Duodenal mucosa (tissue), 2 donors: ENCODE data around the gene MYO1B.
"Not testable (repeated sequence)": the region's sequence is repeated elsewhere in the genome, so short reads cannot be mapped to it uniquely, and the experiment has no call there.

Experiments used
- H3K27ac ChIP-seq: one replicate; pipeline ENCODE4 v1.7.0; 2013; ENCODE audit warnings: low read depth, low read length
- H3K27me3 ChIP-seq, 2 donors: one replicate each; pipeline ENCODE4 v1.7.0; 2013; ENCODE audit warnings: low read length in 2 of 2, control low read depth in 1 of 2; ENCODE audit not compliant: insufficient read depth in 2 of 2, control insufficient read depth in 1 of 2
- H3K36me3 ChIP-seq, 2 donors: one replicate each; pipeline ENCODE4 v1.7.0; 2013; ENCODE audit warnings: low read length in 2 of 2, control low read depth in 1 of 2; ENCODE audit not compliant: insufficient read depth in 2 of 2, control insufficient read depth in 1 of 2
- H3K4me1 ChIP-seq, 2 donors: one replicate each; pipeline ENCODE4 v1.7.0; 2013; ENCODE audit warnings: low read length in 2 of 2, control low read depth in 1 of 2; ENCODE audit not compliant: insufficient read depth in 2 of 2, control insufficient read depth in 1 of 2
- H3K4me3 ChIP-seq, 2 donors: one replicate each; pipeline ENCODE4 v1.7.0; 2013; ENCODE audit warnings: low read length in 2 of 2, low read depth in 1 of 2
- H3K9ac ChIP-seq, 2 donors: one replicate each; pipeline ENCODE4 v1.7.0; 2013; ENCODE audit warnings: low read length in 2 of 2, low read depth in 1 of 2
- H3K9me3 ChIP-seq, 2 donors: one replicate each; pipeline ENCODE4 v1.7.0; 2013; ENCODE audit warnings: low read length in 2 of 2, control low read depth in 1 of 2; ENCODE audit not compliant: control insufficient read depth in 1 of 2

MYO1B gene

DNA sequence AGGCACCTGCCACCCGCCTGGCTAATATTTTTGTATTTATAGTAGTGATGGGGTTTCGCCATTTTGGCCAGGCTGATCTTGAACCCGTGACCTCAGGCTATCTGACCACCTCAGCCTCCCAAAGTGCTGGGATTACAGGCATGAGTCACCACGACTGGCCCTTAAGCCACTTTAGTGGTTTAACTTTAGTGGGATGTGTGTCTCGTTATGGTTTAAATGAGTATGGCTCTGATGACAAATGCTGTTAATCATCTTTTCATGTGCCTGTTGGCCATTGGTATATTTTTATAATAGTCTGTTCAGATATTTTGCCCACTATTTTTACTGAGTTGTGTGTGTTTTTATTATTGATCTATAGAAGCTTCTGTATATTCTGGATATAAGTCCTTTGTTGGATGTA is 205.9 kb downstream of the MYO1B start:
- Histone ChIP-seq H3K9me3 (no peaks in the 10 kb centered on the region), H3K4me3 (no peak overlapping the region), H3K27me3 (no peaks in the 10 kb centered on the region), H3K9ac (no peak overlapping the region), H3K4me1 (peaks cover 3 to 21% of the 10 kb centered on the region in 2 donors), H3K27ac (no peak overlapping the region), H3K36me3 (no peaks in the 10 kb centered on the region)

DNA sequence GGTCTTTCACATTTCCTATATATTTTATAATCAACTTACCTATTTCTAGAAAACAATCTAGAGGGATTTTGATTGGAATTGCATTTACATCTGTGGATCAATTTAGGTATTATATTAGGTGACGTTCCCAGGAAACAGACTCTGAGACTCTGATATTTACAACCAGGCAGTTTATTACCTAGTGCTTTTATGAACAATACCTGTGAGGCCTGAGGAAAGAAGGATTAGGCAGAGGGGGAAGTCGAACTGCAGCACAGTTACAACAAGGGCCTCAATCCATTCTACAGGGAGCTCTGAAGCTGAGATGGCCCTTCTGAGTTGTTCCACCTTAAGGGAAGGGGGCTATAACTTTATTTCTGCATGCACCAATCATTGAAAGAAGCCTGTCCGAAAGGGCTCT is 206.9 kb downstream of the MYO1B start:
- Histone ChIP-seq H3K36me3 (no peaks in the 10 kb centered on the region), H3K27me3 (no peaks in the 10 kb centered on the region), H3K9me3 (no peaks in the 10 kb centered on the region), H3K9ac (no peak overlapping the region), H3K4me3 (no peak overlapping the region), H3K27ac (no peak overlapping the region), H3K4me1 (peaks cover 0 to 13% of the 10 kb centered on the region in 2 donors)

DNA sequence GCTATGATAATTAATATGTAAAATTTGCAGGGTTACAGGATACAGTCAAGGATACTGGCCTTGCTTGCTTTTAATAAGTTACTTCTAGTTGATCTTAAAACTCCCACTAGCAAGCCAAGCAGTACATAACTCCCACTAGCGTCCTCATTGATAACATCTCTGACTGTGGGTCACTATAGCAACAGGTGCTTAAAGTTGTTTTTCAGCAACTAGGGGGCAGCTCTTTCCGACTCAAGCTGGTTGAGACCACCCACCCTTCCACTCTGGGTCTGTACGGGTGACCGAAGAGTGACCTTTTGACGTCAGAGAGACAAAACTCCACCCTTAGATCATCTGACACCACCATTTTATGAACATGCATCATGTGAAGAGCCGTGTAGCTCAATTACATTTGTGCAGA is 208.6 kb downstream of the MYO1B start:
- H3K27ac ChIP-seq, result no peak overlapping the region
- H3K36me3 ChIP-seq, result no peaks in the 10 kb centered on the region
- H3K9ac ChIP-seq, result no peak overlapping the region
- no peaks in the 10 kb centered on the region for H3K9me3 ChIP-seq
- H3K4me3 ChIP-seq, result no peak overlapping the region
- H3K27me3 ChIP-seq, result no peaks in the 10 kb centered on the region
- H3K4me1 ChIP-seq, result peaks cover 0 to 8% of the 10 kb centered on the region in 2 donors

DNA sequence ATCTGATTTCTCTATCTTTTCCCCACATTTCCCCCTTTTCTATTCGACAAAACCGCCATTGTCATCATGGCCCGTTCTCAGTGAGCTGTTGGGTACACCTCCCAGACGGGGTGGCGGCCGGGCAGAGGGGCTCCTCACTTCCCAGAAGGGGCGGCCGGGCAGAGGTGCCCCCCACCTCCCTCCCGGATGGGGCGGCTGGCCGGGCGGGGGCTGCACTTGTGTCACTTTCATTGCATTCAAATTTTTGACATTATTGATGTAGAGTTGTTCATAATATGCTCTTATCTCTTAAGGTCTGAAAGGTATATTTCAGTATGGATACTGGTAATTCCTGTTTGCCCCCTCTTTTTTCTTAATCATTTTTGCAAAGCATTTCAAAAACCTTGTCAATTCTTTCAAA is 211.3 kb downstream of the MYO1B start:
- not testable (repeated sequence) for H3K9me3 ChIP-seq, H3K4me3 ChIP-seq, H3K4me1 ChIP-seq, H3K9ac ChIP-seq, H3K36me3 ChIP-seq, H3K27me3 ChIP-seq, H3K27ac ChIP-seq

DNA sequence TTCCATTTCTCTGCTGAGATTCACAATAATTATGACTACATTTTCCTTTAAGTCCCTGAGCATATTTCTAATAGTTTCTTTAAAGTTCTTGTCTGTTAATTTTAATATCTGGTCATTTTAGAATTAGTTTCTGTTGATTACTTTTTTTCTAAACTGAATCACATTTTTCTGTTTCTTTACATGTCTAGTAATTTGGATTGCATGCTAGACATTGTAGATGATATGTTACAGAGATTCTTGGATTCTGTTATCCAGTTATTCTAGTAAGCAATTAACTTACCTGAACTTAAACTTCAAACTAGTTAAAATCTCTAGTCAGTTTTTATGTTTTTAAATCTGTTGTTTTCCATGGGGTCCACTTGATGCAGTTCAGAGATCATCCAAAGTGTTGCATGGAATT is 214.0 kb downstream of the MYO1B start:
- Histone ChIP-seq H3K27ac (no peak overlapping the region), H3K9me3 (peaks cover 0 to 7% of the 10 kb centered on the region in 2 donors), H3K4me3 (no peak overlapping the region), H3K9ac (no peak overlapping the region), H3K4me1 (peaks cover 16 to 22% of the 10 kb centered on the region in 2 donors), H3K36me3 (no peaks in the 10 kb centered on the region), H3K27me3 (no peaks in the 10 kb centered on the region)

DNA sequence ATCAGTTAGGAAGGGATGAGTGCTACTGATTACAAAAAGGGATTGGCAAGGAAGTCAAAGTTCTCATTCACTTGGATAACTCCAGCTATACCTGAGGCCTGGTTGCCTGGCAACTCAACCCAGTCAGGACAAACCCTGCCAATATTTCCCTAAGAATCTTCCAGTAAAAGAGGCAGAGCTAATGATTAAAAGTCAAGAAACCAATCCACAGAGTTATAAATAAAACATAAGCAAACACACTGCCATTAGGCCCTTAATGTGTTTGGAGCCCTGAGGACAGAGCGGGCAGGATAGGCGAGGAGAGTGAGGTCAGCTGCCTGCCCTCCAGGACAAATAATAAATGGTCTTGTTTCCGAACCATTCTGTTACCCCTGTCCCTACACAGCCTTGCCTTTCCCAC is 217.2 kb downstream of the MYO1B start:
- Histone ChIP-seq H3K36me3 (no peaks in the 10 kb centered on the region), H3K4me3 (no peak overlapping the region), H3K27me3 (no peaks in the 10 kb centered on the region), H3K9me3 (peaks cover 0 to 7% of the 10 kb centered on the region in 2 donors), H3K9ac (no peak overlapping the region), H3K27ac (peak overlapping the region; percentile 22), H3K4me1 (peaks cover 18 to 23% of the 10 kb centered on the region in 2 donors)

DNA sequence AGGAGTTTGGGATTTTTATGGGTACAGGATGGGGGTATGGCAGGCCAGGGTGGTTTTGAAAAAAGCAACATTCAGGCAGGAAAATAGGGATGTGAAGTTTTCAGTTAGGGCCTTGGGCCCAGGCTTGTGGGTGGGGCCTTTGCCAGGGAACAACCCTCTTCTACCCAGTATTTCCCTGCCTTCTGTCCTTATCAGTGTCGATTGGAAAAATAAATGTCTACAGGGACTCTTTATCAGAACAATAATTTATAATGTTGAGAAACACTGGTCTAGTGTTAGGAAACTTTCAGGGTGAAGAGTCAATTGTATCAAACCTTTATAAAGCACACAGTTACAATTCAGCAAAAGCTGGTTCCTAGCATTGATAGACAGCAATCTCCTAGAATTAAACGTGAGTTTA is 218.6 kb downstream of the MYO1B start:
- Histone ChIP-seq H3K27ac (no peak overlapping the region), H3K4me3 (no peak overlapping the region), H3K9ac (no peak overlapping the region), H3K27me3 (no peaks in the 10 kb centered on the region), H3K4me1 (peaks cover 18 to 23% of the 10 kb centered on the region in 2 donors), H3K36me3 (no peaks in the 10 kb centered on the region), H3K9me3 (peaks cover 0 to 7% of the 10 kb centered on the region in 2 donors)

DNA sequence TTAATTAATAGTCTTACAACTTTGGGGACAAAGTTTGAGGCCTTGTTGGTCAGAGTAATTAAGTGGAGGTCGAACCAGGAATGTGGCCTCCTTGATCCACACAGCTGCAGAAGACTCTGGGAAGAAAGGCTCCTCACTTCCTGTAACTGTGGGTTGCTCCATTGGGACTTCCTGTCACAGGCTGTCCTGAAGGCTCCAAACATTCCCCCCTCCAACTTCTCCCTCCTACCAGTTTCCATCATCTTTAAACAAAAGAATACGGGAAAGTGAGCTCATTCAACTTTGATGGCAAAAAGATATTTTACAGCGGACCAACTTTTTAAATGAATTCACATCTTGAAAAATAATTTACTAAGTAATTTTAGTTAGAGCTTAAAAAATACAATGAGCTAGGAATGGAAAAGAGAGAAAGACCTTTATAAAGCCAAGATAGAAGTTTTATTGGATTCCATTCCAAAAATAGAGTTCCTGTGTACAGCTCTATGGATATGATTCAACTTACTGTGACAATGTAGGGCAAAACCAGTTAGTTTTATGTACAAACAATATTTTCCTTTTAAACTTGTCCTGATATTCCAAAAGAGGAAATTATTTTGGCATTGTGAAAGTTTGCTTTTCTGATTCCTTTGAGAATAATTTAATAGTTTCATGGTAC is 220.7 kb downstream of the MYO1B start:
- Histone ChIP-seq H3K27ac (no peak overlapping the region), H3K4me3 (no peak overlapping the region), H3K9me3 (no peaks in the 10 kb centered on the region), H3K4me1 (peaks cover 23% of the 10 kb centered on the region in 2 donors), H3K9ac (no peak overlapping the region), H3K27me3 (no peaks in the 10 kb centered on the region), H3K36me3 (no peaks in the 10 kb centered on the region)

DNA sequence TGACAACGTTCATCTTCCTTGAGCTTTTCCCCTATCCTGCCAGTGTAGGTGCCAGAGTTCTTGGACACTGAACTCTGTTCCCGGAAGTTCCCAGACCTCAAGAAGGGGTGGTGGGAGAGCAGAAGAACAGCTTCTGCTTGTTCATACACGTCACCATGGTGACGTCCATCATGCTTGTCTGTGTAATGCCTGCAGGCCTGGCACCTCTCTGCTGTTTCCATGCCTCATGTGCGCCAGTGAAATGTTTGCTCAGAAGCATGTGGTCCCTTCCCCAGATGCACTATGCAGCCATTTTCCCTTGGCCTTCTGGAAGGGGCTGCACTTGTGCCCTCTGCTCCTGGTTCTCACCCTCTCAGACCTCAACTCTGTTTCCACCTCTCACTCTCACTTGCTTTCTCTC is 221.9 kb downstream of the MYO1B start:
- Histone ChIP-seq H3K9me3 (no peaks in the 10 kb centered on the region), H3K27ac (no peak overlapping the region), H3K27me3 (no peaks in the 10 kb centered on the region), H3K9ac (no peak overlapping the region), H3K36me3 (no peaks in the 10 kb centered on the region), H3K4me1 (peaks cover 18 to 23% of the 10 kb centered on the region in 2 donors), H3K4me3 (no peak overlapping the region)

DNA sequence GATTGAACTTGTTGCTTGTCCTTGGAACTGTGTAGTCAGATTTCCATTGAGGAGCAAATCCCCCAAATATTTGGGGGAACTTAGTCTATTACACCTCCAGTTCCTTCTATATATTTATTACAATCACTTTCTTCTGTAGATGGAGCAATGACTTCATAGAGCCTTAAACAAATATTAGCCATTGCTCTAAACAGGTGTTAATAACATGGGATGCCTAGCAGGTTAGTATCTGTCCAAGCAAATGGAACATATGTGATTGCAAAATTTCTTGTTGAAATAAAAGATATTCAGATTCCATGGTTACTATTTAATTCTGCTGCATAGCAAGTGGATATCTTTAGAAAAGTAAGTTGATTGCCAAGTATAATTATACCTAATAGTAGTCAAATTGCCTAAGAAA is 225.1 kb downstream of the MYO1B start:
- Histone ChIP-seq H3K4me1 (peaks cover 0 to 5% of the 10 kb centered on the region in 2 donors), H3K4me3 (no peak overlapping the region), H3K36me3 (no peaks in the 10 kb centered on the region), H3K27me3 (no peaks in the 10 kb centered on the region), H3K27ac (no peak overlapping the region), H3K9me3 (no peaks in the 10 kb centered on the region), H3K9ac (no peak overlapping the region)

DNA sequence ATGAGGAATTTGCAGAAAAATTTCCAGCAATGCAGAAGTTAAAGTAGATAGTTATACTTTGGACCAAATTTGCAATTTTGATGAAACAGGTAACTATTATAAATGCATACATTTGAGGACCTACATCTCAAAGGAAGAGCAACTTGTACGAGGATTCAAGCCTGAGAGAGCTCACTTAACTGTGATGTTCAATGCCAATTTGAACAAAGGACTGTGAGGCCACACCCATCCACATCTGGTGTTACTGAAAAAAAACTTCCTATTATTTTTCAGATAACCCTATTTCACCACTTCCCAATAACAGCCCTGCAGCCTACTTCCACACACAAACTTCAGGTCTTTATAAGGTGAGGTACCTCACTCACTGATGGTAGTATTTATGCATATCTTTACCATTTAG is 229.3 kb downstream of the MYO1B start:
- H3K4me1 ChIP-seq, result peaks cover under 1 to 15% of the 10 kb centered on the region in 2 donors
- no peak overlapping the region for H3K4me3 ChIP-seq
- H3K9me3 ChIP-seq, result no peaks in the 10 kb centered on the region
- H3K9ac ChIP-seq, result no peak overlapping the region
- H3K36me3 ChIP-seq, result no peaks in the 10 kb centered on the region
- H3K27me3 ChIP-seq, result no peaks in the 10 kb centered on the region
- no peak overlapping the region for H3K27ac ChIP-seq
